ENCODE results near the gene CHD2.

- TF ChIP-seq POLR2A (IDR thresholded peaks at IDR 0.05) (no peak), CTCF (IDR thresholded peaks at IDR 0.05) (no peak)
These were observed 146.0 kb downstream of the CHD2 start for GRCh38 chr15:93046120-93046519.
